HEK293T (cell line): ENCODE results near the gene MAP2K7.

ENCODE experiments used
- ARNT ChIP-seq: fragments of 450-650 bp; IDR thresholded peaks from 2 replicates; pipeline ENCODE4 v1.6.1; 2017; ENCODE audit warnings: mild to moderate bottlenecking
- BHLHE40 ChIP-seq: fragments of 450-650 bp; IDR thresholded peaks from 2 replicates; pipeline ENCODE4 v1.6.1; 2016; ENCODE audit warnings: mild to moderate bottlenecking, moderate library complexity, borderline replicate concordance
- CTBP1 ChIP-seq: fragments of 450-650 bp; IDR thresholded peaks from 2 replicates; pipeline ENCODE4 v1.6.1; 2016; ENCODE audit warnings: borderline replicate concordance
- ELF4 ChIP-seq: fragments of 450-650 bp; IDR thresholded peaks from 2 replicates; pipeline ENCODE4 v1.6.1; 2017; ENCODE audit warnings: antibody characterized with exemption
- FOXA1 ChIP-seq: fragments of 450-650 bp; IDR thresholded peaks from 2 replicates; pipeline ENCODE4 v1.6.1; 2016; ENCODE audit warnings: mild to moderate bottlenecking
- FOXK2 ChIP-seq: fragments of 450-650 bp; IDR thresholded peaks from 2 replicates; pipeline ENCODE4 v1.6.1; 2016; ENCODE audit warnings: mild to moderate bottlenecking
- FOXM1 ChIP-seq: fragments of 450-650 bp; IDR thresholded peaks from 2 replicates; pipeline ENCODE4 v1.6.1; 2017; ENCODE audit warnings: mild to moderate bottlenecking, borderline replicate concordance
- HDGF ChIP-seq: fragments of 450-650 bp; IDR thresholded peaks from 2 replicates; pipeline ENCODE4 v1.6.1; 2017; ENCODE audit warnings: antibody characterized with exemption, borderline replicate concordance
- LEF1 ChIP-seq: fragments of 450-650 bp; IDR thresholded peaks from 2 replicates; pipeline ENCODE4 v1.6.1; 2017; ENCODE audit warnings: mild to moderate bottlenecking, borderline replicate concordance
- NFRKB ChIP-seq: fragments of 450-650 bp; IDR thresholded peaks from 2 replicates; pipeline ENCODE4 v1.6.1; 2016; ENCODE audit warnings: mild to moderate bottlenecking, moderate library complexity
- PKNOX1 ChIP-seq: fragments of 450-650 bp; IDR thresholded peaks from 2 replicates; pipeline ENCODE4 v1.6.1; 2016
- SP1 ChIP-seq: fragments of 450-650 bp; IDR thresholded peaks from 2 replicates; pipeline ENCODE4 v1.6.1; 2017
- SUZ12 ChIP-seq: fragments of 450-650 bp; IDR thresholded peaks from 2 replicates; pipeline ENCODE4 v1.6.1; 2016; ENCODE audit warnings: mild to moderate bottlenecking
- TARDBP ChIP-seq: fragments of 450-650 bp; IDR thresholded peaks from 2 replicates; pipeline ENCODE4 v1.6.1; 2016

GRCh38 chr19:7900931-7901330, 2.7 kb upstream of the MAP2K7 start:
- TF ChIP-seq SP1: no peak
- TF ChIP-seq FOXK2: no peak
- no peak for TF ChIP-seq FOXM1
- TF ChIP-seq SUZ12: no peak
- no peak for TF ChIP-seq ELF4
- TF ChIP-seq TARDBP: no peak
- TF ChIP-seq HDGF: no peak
- TF ChIP-seq CTBP1: no peak
- no peak for TF ChIP-seq PKNOX1
- TF ChIP-seq BHLHE40: no peak
- no peak for TF ChIP-seq FOXA1
- TF ChIP-seq NFRKB: no peak
- no peak for TF ChIP-seq ARNT
- TF ChIP-seq LEF1: no peak
